AG04450 (cell line): Measurements from ENCODE around the gene DENND6B. TPM values are rescaled to one million over a fixed set of nuclear protein-coding genes. Genes with fewer than 3 reads are reported as not detected.

ENCODE experiments used
- CTCF ChIA-PET: fragments of 300-600, 350-600 bp; formaldehyde crosslinking; extraction: SDS; loops from one replicate; lab custom pipeline; 2022; ENCODE audit warnings: antibody characterized with exemption, inconsistent platforms; lab: Charles Lee
- POLR2A ChIA-PET: fragments of 350-600 bp; formaldehyde crosslinking; extraction: SDS; loops from one replicate; lab custom pipeline; 2021; ENCODE audit warnings: antibody characterized with exemption, inconsistent platforms; lab: Yijun Ruan, JAX
- DNase-seq: peaks from one replicate; pipeline ENCODE4 v3.0.0-alpha.2; 2011; ENCODE audit warnings: low read depth, low spot score
- H3K27ac ChIP-seq: one replicate; pipeline ENCODE4 v1.5.1; 2012; ENCODE audit warnings: low read depth, low read length, control low read depth
- H3K27me3 ChIP-seq: one replicate; pipeline ENCODE4 v1.6.0; 2012; ENCODE audit warnings: low read length; ENCODE audit not compliant: control insufficient read depth, insufficient read depth
- H3K4me3 ChIP-seq: 2 replicates; pipeline ENCODE4 v1.5.1; 2011; ENCODE audit warnings: mild to moderate bottlenecking, low read depth, low read length, control low read depth
- H3K9me3 ChIP-seq: 2 replicates; pipeline ENCODE4 v1.5.1; 2012; ENCODE audit warnings: low read length; ENCODE audit not compliant: control insufficient read depth, insufficient read depth
- CTCF ChIP-seq: IDR thresholded peaks from 2 replicates; pipeline ENCODE4 v1.5.1; 2011; ENCODE audit warnings: low read depth, low read length, control low read depth, inconsistent platforms
- polyA plus RNA-seq: library from polyadenylated mRNA; depleted of rRNA; stranded (reverse); fragments of >200 nt; gene quantifications from 2 replicates; pipeline ENCODE4 v1.2.3, GENCODE V29; 2011

The DENND6B gene
- polyA plus RNA-seq, 1 experiment: 2.4 TPM

DNA sequence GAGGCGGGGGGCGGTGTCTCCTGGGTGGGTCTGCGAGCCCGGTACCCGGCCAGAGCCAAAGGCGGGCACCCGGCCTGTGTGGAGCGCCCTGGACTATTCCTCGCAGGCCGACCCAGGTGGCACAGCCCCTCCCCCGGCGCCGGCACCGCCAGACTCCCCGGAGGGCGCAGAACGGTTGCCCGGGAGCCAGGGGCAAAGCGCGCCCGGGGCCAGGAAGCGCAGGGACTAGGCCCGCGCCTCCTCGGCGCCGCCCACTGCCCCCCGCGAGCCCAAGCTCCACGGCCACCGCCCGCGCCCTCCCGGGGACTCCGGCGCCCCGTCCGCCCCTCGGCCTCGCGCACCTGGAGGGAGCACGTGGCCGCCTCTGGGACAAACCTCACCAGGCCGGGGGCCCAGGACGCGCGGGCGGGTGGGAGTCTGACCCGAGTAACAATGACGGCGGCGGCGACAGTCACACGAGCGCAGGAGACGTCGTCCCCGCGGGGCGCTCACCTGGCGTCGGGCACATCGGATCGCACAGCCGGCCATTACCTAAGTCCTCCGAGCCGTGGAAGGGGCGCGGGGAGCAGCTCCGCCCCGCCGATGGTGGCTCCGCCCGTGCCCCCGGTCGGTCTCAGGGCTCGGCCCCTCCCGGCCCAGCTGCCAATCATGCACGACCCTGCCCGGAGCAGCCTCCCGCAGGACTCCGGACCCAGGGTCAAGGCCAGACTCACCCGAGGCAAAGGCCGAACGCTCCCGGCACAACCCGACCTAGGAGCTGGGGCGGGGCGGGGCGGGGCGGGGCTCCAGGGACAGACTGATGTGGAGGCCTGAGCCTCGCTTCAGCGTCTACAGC, 26.8 kb downstream of the DENND6B start:
- POLR2A ChIA-PET: no interaction called here
- DNase-seq: no peak
- no peak overlapping the region for H3K4me3 ChIP-seq
- H3K9me3 ChIP-seq: no peaks in the 10 kb centered on the region; the same call in 1 of the 2 replicates
- H3K27ac ChIP-seq: no peak overlapping the region
- no peaks in the 10 kb centered on the region for H3K27me3 ChIP-seq
- no peak for TF ChIP-seq CTCF
- CTCF ChIA-PET: no interaction called here

DNA sequence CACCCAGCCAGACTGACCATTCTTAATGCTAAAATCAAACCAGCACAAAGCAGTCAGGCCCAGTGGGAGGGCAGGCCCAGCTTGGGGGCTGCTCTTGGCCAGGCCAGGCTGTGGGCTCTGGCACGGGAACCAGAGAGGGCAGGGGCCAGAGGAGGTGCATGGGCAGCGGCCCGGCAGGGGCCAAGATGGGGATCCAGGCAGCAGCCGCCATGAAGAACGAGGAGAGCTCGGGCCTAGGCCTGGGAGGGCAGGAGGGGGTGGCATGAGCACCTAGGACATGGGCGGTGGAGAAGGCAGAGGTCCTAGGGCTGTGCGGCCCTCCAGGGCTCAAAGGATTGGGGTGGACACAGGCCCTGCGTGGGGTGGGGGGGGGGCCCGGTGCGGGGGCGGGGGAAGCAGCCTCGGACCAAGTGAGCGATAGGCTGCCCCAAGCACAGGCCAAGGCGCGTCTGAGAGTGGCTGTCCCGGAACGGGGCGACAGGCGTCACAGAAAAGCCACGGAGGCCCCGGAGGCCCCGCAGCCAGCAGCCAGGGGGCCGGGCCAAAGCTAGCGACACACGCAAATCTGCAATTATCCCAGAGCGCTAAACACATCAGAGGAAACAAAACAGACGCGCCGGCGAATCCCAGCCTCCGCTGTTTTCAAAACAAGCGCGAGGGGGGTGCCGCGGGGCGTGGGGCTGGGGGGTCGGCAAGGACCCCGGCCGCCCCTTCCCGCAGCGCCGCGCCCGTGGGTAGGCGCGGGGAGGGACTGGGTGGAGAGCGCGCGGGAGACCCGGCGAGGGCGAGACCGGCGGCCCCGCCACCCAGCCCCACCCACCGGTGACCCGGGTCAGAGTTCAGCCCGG, 27.7 kb downstream of the DENND6B start:
- Histone ChIP-seq H3K4me3 (no peak overlapping the region), H3K9me3 (no peaks in the 10 kb centered on the region; the same call in 1 of the 2 replicates), H3K27ac (peak overlapping the region; percentile 21), H3K27me3 (no peaks in the 10 kb centered on the region)
- no peak for DNase-seq
- CTCF ChIA-PET: no interaction called here
- POLR2A ChIA-PET: interaction anchor here (1.1 kb wide), 1 partner anchor 8 kb away, joined by 3 read pairs; the partner anchor contains the start of gene PLXNB2
- no peak for TF ChIP-seq CTCF

DNA sequence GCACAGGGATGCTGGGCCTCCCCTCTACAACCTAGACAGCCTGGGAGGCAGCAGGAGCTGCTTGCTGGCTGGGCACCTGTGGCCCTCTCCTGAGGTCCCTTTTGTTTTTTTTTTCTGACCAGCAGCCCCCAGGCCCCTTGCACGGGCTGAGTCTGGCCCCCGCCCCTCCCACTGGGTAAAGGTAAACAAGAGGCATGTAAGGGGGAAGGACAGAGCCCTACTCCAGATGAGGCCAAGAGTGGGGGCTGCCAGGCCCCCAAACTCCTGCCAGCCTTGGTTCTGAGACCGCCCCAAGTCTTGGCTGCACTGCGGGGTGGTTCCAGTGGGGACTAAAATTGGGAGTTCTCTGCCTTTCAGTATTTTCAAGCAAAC, 28.6 kb downstream of the DENND6B start:
- DNase-seq: no peak
- Histone ChIP-seq H3K27me3 (no peaks in the 10 kb centered on the region), H3K4me3 (no peak overlapping the region), H3K27ac (no peak overlapping the region), H3K9me3 (no peaks in the 10 kb centered on the region; the same call in 1 of the 2 replicates)
- TF ChIP-seq CTCF: no peak
- ChIA-PET CTCF (no interaction called here), POLR2A (interaction anchor here (1.1 kb wide), 1 partner anchor 9 kb away, joined by 3 read pairs; the partner anchor contains the start of gene PLXNB2)

DNA sequence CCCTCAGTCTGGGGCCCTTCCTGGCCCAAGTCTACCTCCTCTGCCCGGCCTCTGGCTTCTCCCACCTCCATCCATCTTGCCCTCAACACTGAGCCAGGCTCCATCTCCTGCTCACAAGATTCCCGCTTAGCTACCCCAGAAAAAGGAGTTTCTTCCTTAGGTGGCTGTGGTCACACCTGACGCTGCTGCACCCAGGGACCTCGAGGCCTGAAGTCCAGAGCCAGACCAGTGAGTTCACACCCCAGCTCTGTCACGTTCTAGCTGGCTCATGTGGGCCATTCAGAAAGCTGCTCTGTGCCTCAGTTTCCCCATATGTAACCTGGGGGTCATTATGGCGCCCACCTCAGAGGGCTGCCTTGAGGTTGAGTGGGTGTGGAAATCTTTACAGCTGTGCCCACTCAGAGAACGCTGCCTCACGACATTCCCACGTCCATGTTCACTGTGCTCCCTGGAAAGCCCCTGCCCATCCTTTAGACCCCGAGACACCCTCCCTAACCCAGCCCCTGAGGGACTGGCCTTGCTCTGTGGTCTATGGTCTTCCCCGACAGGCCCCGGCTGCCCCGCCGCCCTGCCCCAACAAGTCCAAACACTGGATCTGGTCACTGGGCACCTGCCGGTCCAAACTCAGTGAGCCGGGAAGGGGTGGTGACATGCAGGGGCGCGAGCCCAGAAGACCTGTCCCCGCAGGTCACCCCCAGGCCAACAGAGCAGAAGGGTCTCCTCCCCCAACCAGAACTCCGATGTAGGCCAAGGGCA, 29.1 kb downstream of the DENND6B start:
- ChIA-PET CTCF (no interaction called here), POLR2A (interaction anchor here (1.1 kb wide), 1 partner anchor 9 kb away, joined by 3 read pairs; the partner anchor contains the start of gene PLXNB2)
- H3K27me3 ChIP-seq: no peaks in the 10 kb centered on the region
- no peak for TF ChIP-seq CTCF
- no peak for DNase-seq
- no peak overlapping the region for H3K27ac ChIP-seq
- H3K9me3 ChIP-seq: no peaks in the 10 kb centered on the region; the same call in 1 of the 2 replicates
- H3K4me3 ChIP-seq: no peak overlapping the region
